ENCODE data around the gene PKP1. TPM values are rescaled to one million over a fixed set of nuclear protein-coding genes. Genes with fewer than 3 reads are reported as not detected.

Gene PKP1
- total RNA-seq, 1 donor from 2014 or later: not detected

GRCh38 chr1:201304126-201304525, 20.8 kb downstream of the PKP1 start:
- Mint-ChIP-seq H3K4me3 (no peak overlapping the region), H3K27me3 (ENCODE audit: low read depth) (peaks cover 18% of the 10 kb centered on the region), H3K36me3 (ENCODE audit: low read depth) (no peaks in the 10 kb centered on the region), H3K4me1 (peaks cover 2% of the 10 kb centered on the region), H3K9me3 (no peaks in the 10 kb centered on the region), H3K27ac (ENCODE audit: unreplicated experiment) (no peak overlapping the region)
- TF ChIP-seq CTCF (conservative IDR thresholded peaks at IDR 0.05): no peak
- no peak for DNase-seq (ENCODE audit: low read depth, low spot score)

GRCh38 chr1:201305815-201306214, 22.5 kb downstream of the PKP1 start:
- TF ChIP-seq CTCF (conservative IDR thresholded peaks at IDR 0.05): no peak
- H3K4me3 Mint-ChIP-seq: no peak overlapping the region
- no peaks in the 10 kb centered on the region for H3K36me3 Mint-ChIP-seq (ENCODE audit: low read depth)
- peaks cover 30% of the 10 kb centered on the region for H3K27me3 Mint-ChIP-seq (ENCODE audit: low read depth)
- H3K9me3 Mint-ChIP-seq: no peaks in the 10 kb centered on the region
- H3K4me1 Mint-ChIP-seq: peaks cover 11% of the 10 kb centered on the region
- DNase-seq (ENCODE audit: low read depth, low spot score): no peak
- peak overlapping the region; percentile 35 for H3K27ac Mint-ChIP-seq (ENCODE audit: unreplicated experiment)

- no peaks in the 10 kb centered on the region for H3K9me3 Mint-ChIP-seq
- no peak overlapping the region for H3K4me3 Mint-ChIP-seq
- no peak overlapping the region for H3K27ac Mint-ChIP-seq (ENCODE audit: unreplicated experiment)
- H3K4me1 Mint-ChIP-seq: peaks cover 14% of the 10 kb centered on the region
- no peak for DNase-seq (ENCODE audit: low read depth, low spot score)
- H3K36me3 Mint-ChIP-seq (ENCODE audit: low read depth): no peaks in the 10 kb centered on the region
- TF ChIP-seq CTCF (conservative IDR thresholded peaks at IDR 0.05): no peak
- peaks cover 30% of the 10 kb centered on the region for H3K27me3 Mint-ChIP-seq (ENCODE audit: low read depth)
Observed at GRCh38 chr1:201307231-201307630, 23.9 kb downstream of the PKP1 start.

GRCh38 chr1:201307760-201308499, 24.6 kb downstream of the PKP1 start:
- H3K36me3 Mint-ChIP-seq (ENCODE audit: low read depth): no peaks in the 10 kb centered on the region
- H3K4me3 Mint-ChIP-seq: no peak overlapping the region
- no peak for TF ChIP-seq CTCF (conservative IDR thresholded peaks at IDR 0.05)
- no peak for DNase-seq (ENCODE audit: low read depth, low spot score)
- peak overlapping the region; percentile 36 for H3K27ac Mint-ChIP-seq (ENCODE audit: unreplicated experiment)
- H3K4me1 Mint-ChIP-seq: peaks cover 15% of the 10 kb centered on the region
- no peaks in the 10 kb centered on the region for H3K9me3 Mint-ChIP-seq
- H3K27me3 Mint-ChIP-seq (ENCODE audit: low read depth): peaks cover 30% of the 10 kb centered on the region

GRCh38 chr1:201309416-201309815, 26.1 kb downstream of the PKP1 start:
- TF ChIP-seq CTCF (conservative IDR thresholded peaks at IDR 0.05): no peak
- Mint-ChIP-seq H3K4me1 (peaks cover 15% of the 10 kb centered on the region), H3K27me3 (ENCODE audit: low read depth) (peaks cover 30% of the 10 kb centered on the region), H3K4me3 (no peak overlapping the region), H3K27ac (ENCODE audit: unreplicated experiment) (no peak overlapping the region), H3K36me3 (ENCODE audit: low read depth) (no peaks in the 10 kb centered on the region), H3K9me3 (no peaks in the 10 kb centered on the region)
- DNase-seq (ENCODE audit: low read depth, low spot score): peak; percentile 21

All from neural crest cell (in vitro differentiated cells).